Left renal pelvis (tissue), 4 donors: Measurements from ENCODE around the gene RLN3. TPM values are rescaled to one million over a fixed set of nuclear protein-coding genes. Genes with fewer than 3 reads are reported as not detected.
A peak's percentile ranks its signal among the peaks of the same experiment; 100 is the strongest.

ENCODE experiments used
- DNase-seq, 4 donors: peaks; one replicate each; pipeline ENCODE4 v3.0.0-alpha.2; 2013; ENCODE audit warnings: low read depth in 4 of 4, low spot score in 3 of 4
- polyA plus RNA-seq, 4 donors: library from polyadenylated mRNA; unstranded; fragments of 120-200 nt; gene quantifications; one replicate each; pipeline ENCODE4 v1.2.1, GENCODE V29; 2013; ENCODE audit not compliant: insufficient read length in 4 of 4

RLN3 gene
- polyA plus RNA-seq, 4 donors: not detected

GRCh38 chr19:14052470-14052869 is 24.5 kb downstream of the RLN3 start:
- DNase-seq: no peak

- DNase-seq: no peak
Measured at GRCh38 chr19:14053032-14053431, 25.1 kb downstream of the RLN3 start.

GRCh38 chr19:14053500-14053899 is 25.6 kb downstream of the RLN3 start:
- DNase-seq: no peak

- no peak for DNase-seq
Measured at GRCh38 chr19:14054099-14054498, 26.2 kb downstream of the RLN3 start.

- no peak for DNase-seq
Measured at GRCh38 chr19:14054721-14055120, 26.8 kb downstream of the RLN3 start.

- DNase-seq: no peak
Measured at GRCh38 chr19:14055396-14055795, 27.4 kb downstream of the RLN3 start.

GRCh38 chr19:14056069-14056666 is 28.2 kb downstream of the RLN3 start:
- DNase-seq: no peak

- no peak for DNase-seq
Measured at GRCh38 chr19:14056741-14057356, 28.9 kb downstream of the RLN3 start.

- DNase-seq: no peak
Measured at GRCh38 chr19:14058182-14059092, 30.5 kb downstream of the RLN3 start.

GRCh38 chr19:14059093-14059480 is 31.1 kb downstream of the RLN3 start:
- no peak for DNase-seq

GRCh38 chr19:14059652-14060155 is 31.8 kb downstream of the RLN3 start:
- DNase-seq: no peak

- DNase-seq: no peak
Measured at GRCh38 chr19:14061081-14061749, 33.3 kb downstream of the RLN3 start.

GRCh38 chr19:14061751-14062557 is 34.0 kb downstream of the RLN3 start, which contains the start of gene PALM3:
TSS of gene PALM3 (minus strand) at chr19:14062076. CDS start at chr19:14061980, 96 bp downstream.
- peak in 1 of 4 donors; percentile 67 for DNase-seq

- DNase-seq: no peak
Measured at GRCh38 chr19:14062558-14062855, 34.6 kb downstream of the RLN3 start.

GRCh38 chr19:14063105-14063504 is 35.2 kb downstream of the RLN3 start:
- no peak for DNase-seq

- DNase-seq: no peak
Measured at GRCh38 chr19:14066134-14066533, 38.2 kb downstream of the RLN3 start.

GRCh38 chr19:14070268-14071050 is 42.5 kb downstream of the RLN3 start:
- DNase-seq: no peak

GRCh38 chr19:14072535-14073260 is 44.8 kb downstream of the RLN3 start, which contains the start of gene MISP3:
TSS of gene MISP3 (plus strand) at chr19:14072786. CDS start at chr19:14073310, 524 bp downstream.
- no peak for DNase-seq
